Colonic mucosa (tissue), 4 donors: ENCODE results near the gene HECTD1. TPM values are rescaled to one million over a fixed set of nuclear protein-coding genes. Genes with fewer than 3 reads are reported as not detected.

Experiments used
- DNase-seq: peaks from one replicate; pipeline ENCODE4 v3.0.0-alpha.2; 2020
- H3K27ac ChIP-seq: fragments of 200-600 bp; one replicate; pipeline ENCODE4 v1.8.0; 2021
- H3K27me3 ChIP-seq: fragments of 200-600 bp; one replicate; pipeline ENCODE4 v1.8.0; 2021
- H3K36me3 ChIP-seq: fragments of 200-600 bp; one replicate; pipeline ENCODE4 v1.8.0; 2021
- H3K4me1 ChIP-seq: fragments of 200-600 bp; one replicate; pipeline ENCODE4 v1.8.0; 2021; ENCODE audit warnings: mild to moderate bottlenecking
- H3K4me3 ChIP-seq: fragments of 200-600 bp; one replicate; pipeline ENCODE4 v1.8.0; 2021
- H3K9ac ChIP-seq, 2 donors: one replicate each; pipeline ENCODE4 v1.7.0; 2013; ENCODE audit warnings: control low read depth in 2 of 2, low read depth in 2 of 2, low read length in 2 of 2
- H3K9me3 ChIP-seq: fragments of 200-600 bp; one replicate; pipeline ENCODE4 v1.8.0; 2021
- CTCF ChIP-seq: fragments of 200-600 bp; IDR thresholded peaks from one replicate; pipeline ENCODE4 v1.8.0; 2022; ENCODE audit warnings: antibody characterized with exemption, mild to moderate bottlenecking
- intact Hi-C: fragments of 100-400 bp; cut with DNase I; formaldehyde crosslinking; loops from one replicate; pipeline ENCODE4 v1.14.1; 2022
- total RNA-seq, 2 donors: library from RNA; stranded (reverse); fragmentation: NEBNext Ultra II Directional in 1 of 2; extraction: Animal tissue kit (Norgen Biotek cat#: 25700) in 1 of 2; gene quantifications; one replicate each; pipeline ENCODE4 v1.2.1, GENCODE V29; 2021
- donor health status: healthy.
- donor health status: DM: no; HTN: no; CAD: no.
- donor health status: DM: no; HTN: no; CAD: no.

Gene HECTD1
- total RNA-seq, 2 donors from 2014 or later, result 113 to 148 TPM

DNA sequence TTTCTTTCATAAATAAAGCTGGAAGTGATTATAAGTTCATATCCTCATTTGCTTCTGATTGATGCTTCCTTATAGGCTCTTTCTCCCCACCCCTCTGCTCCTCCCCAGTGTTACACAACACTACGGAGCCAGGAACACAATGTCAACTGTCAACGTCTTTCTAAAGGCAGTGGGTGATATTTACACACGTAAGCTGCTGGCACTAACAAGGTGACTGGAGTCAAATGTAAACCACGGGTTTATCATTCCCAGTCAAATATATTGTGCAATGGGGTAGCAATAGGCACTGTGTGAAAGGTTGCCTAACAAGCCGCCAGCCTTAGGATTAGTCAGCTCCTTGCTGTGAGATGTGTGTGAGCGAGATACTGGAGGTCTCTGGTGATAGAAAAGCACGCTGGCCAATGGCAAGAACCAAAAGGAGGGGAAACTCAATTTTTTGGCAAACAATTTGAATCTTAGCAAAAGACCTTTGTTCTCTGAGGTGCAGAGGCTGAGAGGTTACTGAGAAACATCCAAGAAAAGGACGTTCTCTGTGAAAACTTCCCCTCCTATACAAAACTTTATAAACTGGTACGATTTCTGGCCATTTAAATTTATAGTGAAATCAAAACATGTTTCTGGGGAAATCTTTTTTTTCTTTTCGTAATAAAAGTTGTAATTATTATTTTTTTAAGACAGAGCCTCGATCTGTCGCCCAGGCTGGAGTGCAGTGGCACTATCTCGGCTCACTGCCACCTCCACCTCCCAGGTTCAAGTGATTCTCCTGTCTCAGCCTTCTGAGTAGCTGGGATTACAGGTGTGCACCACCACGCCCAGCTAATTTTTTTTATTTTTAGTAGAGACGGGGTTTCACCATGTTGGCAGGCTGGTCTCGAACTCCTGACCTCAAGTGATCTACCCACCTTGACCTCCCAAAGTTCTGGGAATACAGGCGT, 22.3 kb upstream of the HECTD1 start:
- no peaks in the 10 kb centered on the region for H3K9me3 ChIP-seq
- H3K9ac ChIP-seq, result peak overlapping the region; percentile 13 to 37
- H3K27ac ChIP-seq, result peak overlapping the region; percentile 84
- H3K27me3 ChIP-seq, result no peaks in the 10 kb centered on the region
- H3K36me3 ChIP-seq, result no peaks in the 10 kb centered on the region
- TF ChIP-seq CTCF, result no peak
- H3K4me3 ChIP-seq, result no peak overlapping the region
- intact Hi-C loops, result no loop called here
- DNase-seq, result peak; percentile 87
- peaks cover 5% of the 10 kb centered on the region for H3K4me1 ChIP-seq

GRCh38 chr14:31229009-31229408, 21.4 kb upstream of the HECTD1 start:
- no peaks in the 10 kb centered on the region for H3K27me3 ChIP-seq
- TF ChIP-seq CTCF, result no peak
- peak; percentile 12 for DNase-seq

DNA sequence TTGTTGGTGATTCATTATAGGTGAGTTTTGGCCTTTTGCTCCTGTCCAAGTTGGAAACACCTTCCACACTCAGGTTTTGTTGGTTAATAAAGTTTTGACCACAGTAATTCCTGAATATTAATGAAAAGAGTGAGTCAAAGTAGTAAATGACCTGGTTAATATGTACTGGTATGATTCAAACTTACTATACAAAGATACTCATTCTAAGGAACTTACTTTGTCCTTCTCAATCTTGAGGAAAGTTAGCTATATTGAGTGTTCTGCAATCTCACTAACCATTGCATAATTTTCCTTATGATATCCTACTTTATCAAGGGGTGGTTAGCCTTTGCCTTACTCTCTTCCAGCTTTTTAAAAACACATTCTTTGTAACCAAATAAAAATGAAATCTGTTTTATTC, 20.9 kb upstream of the HECTD1 start:
- DNase-seq, result no peak
- no peaks in the 10 kb centered on the region for H3K36me3 ChIP-seq
- peaks cover 5% of the 10 kb centered on the region for H3K4me1 ChIP-seq
- intact Hi-C loops, result no loop called here
- H3K27me3 ChIP-seq, result no peaks in the 10 kb centered on the region
- H3K9ac ChIP-seq, result no peak overlapping the region
- TF ChIP-seq CTCF, result no peak
- H3K4me3 ChIP-seq, result no peak overlapping the region
- peak overlapping the region; percentile 84 for H3K27ac ChIP-seq
- H3K9me3 ChIP-seq, result no peaks in the 10 kb centered on the region

More at GRCh38 chr14:31229009-31229408, 21.4 kb upstream of the HECTD1 start:
- Histone ChIP-seq H3K36me3 (no peaks in the 10 kb centered on the region), H3K9me3 (no peaks in the 10 kb centered on the region), H3K27ac (peak overlapping the region; percentile 84), H3K4me1 (peaks cover 5% of the 10 kb centered on the region), H3K4me3 (no peak overlapping the region), H3K9ac (peak overlapping the region in 1 of 2 donors; percentile 48)
- intact Hi-C loops, result no loop called here

DNA sequence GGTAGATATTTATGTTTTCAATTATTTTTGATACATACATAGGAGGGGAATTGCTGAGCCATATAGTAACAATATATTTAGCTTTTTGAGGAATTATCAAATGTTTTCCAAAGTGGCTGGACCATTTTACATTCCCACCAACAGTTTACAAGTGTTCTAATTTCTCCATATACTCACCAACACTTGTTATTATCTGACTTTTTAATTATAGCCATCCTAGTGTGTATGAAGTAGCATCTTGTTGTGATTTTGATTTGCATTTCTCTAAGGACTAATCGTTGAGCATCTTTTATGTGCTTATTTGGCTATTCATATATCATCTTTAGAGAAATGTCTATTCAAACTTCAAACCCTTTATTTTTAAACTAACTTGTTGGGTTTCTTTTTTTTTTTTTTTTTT, 17.2 kb upstream of the HECTD1 start:
- H3K4me3 ChIP-seq, result no peak overlapping the region
- H3K9me3 ChIP-seq, result no peaks in the 10 kb centered on the region
- no peaks in the 10 kb centered on the region for H3K27me3 ChIP-seq
- no peak overlapping the region for H3K27ac ChIP-seq
- no peak for DNase-seq
- peaks cover 5% of the 10 kb centered on the region for H3K4me1 ChIP-seq
- no peak overlapping the region for H3K9ac ChIP-seq
- H3K36me3 ChIP-seq, result no peaks in the 10 kb centered on the region
- intact Hi-C loops, result no loop called here
- no peak for TF ChIP-seq CTCF

DNA sequence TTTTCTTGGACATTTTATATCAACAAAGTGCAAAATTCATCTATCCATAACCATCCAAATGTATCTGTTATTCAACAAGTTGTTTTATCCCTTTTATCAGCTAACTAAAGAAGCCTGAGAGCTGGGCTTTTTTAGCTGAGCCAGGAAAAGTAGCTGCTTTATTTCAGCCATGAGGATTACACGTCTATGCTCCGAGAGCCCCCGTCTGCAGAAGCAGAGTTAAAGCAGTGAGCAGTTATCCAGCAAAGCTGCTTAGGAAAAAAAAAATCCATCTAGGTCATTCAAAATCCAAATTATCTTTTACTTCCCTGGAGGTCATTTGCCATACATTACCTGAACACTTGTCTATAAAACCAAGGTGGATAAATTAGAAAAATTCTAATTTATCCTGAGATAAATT, 15.7 kb upstream of the HECTD1 start:
- Histone ChIP-seq H3K4me1 (no peaks in the 10 kb centered on the region), H3K27ac (no peak overlapping the region), H3K9ac (no peak overlapping the region), H3K27me3 (no peaks in the 10 kb centered on the region), H3K4me3 (no peak overlapping the region), H3K9me3 (no peaks in the 10 kb centered on the region), H3K36me3 (no peaks in the 10 kb centered on the region)
- DNase-seq, result no peak
- no peak for TF ChIP-seq CTCF
- intact Hi-C loops, result no loop called here
